Adipose tissue (tissue), 3 donors: ENCODE results near the gene ZNF726. TPM values are rescaled to one million over a fixed set of nuclear protein-coding genes. Genes with fewer than 3 reads are reported as not detected.
"Not testable (repeated sequence)": the region's sequence is repeated elsewhere in the genome, so short reads cannot be mapped to it uniquely, and the experiment has no call there.

Experiments
- H3K27ac ChIP-seq: one replicate; pipeline ENCODE4 v1.5.1; 2013; ENCODE audit warnings: low read depth, low read length
- WGBS, 3 donors: extraction: QIAGEN DNeasy Blood & Tissue Kit; methylation state at CpG; one replicate each; pipeline ENCODE4 v1.1.7; 2013; 5-methylcytosine and 5-hydroxymethylcytosine counted together
- polyA plus RNA-seq, 3 donors: library from polyadenylated mRNA; stranded (reverse); fragments of 200-250 nt; gene quantifications; one replicate each; pipeline ENCODE4 v1.2.3, GENCODE V29; 2013
- donor health status: healthy with polysubstance abuse.
- donor health status: Bipolar disorder and iron deficiency.
- donor health status: healthy.

The ZNF726 gene
- polyA plus RNA-seq, 3 donors = 0.28 to 1.1 (median 0.39) TPM

DNA sequence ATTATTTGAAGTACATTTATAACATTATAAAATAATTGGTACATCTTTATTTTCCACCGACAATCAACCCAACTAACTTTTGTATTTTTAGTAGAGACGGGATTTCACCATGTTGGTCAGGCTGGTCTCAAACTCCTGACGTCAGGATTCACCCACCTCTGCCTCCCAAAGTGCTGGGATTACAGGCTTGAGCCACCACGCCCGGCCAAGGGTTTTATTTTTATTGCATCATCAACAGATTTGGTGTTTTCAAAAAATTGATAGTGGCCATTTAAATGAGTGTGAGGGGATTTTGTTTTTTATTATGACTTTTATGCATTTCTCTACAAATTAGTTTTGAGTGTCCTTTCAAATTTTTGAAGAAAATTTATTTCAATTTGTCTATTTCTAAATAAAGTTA, 10.6 kb downstream of the ZNF726 start:
- 94 to 96% (median 95%) methylated on average over 5 of the region's 5 CpGs for WGBS, 3 donors
- no peak overlapping the region for H3K27ac ChIP-seq

DNA sequence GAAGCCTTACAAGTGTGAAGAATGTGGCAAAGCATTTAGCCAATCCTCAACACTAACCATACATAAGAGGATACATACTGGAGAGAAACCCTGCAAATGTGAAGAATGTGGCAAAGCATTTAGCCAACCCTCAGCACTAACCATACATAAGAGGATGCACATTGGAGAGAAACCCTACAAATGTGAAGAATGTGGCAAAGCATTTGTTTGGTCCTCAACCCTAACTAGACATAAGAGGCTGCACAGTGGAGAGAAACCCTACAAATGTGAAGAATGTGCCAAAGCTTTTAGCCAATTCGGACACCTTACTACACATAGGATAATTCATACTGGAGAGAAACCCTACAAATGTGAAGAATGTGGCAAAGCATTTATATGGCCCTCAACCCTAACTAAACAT, 18.2 kb downstream of the ZNF726 start:
- no peak overlapping the region for H3K27ac ChIP-seq
- WGBS, 3 donors = 93 to 96% (median 93%) methylated on average over 1 of the region's 1 CpG

- not testable (repeated sequence) for H3K27ac ChIP-seq
- 95 to 98% (median 95%) methylated on average over 14 to 25 of the region's 29 CpGs for WGBS, 3 donors
These were observed 22.3 kb downstream of the ZNF726 start for GRCh38 chr19:23937031-23937430.

DNA sequence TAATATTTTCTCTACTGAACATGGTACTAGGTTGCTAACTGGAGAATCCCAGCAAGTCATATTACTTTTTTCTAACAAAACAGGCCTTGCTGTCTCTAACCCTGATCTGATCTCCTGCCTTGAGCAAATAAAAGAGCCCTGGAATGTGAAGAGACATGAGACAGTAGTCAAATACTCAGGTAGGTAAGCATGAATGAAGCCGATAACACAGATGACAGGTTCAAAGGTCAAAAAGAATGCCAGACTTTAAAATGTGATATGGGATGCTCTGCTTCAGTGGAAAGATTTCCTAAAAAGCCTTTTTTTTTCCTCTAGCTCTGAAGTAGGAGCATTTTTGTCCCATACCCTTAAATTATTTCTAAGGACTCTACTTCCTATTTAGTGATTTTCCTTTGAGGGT, 28.7 kb downstream of the ZNF726 start:
- 46 to 91% (median 87%) methylated on average over 1 of the region's 1 CpG for WGBS, 3 donors
- no peak overlapping the region for H3K27ac ChIP-seq

DNA sequence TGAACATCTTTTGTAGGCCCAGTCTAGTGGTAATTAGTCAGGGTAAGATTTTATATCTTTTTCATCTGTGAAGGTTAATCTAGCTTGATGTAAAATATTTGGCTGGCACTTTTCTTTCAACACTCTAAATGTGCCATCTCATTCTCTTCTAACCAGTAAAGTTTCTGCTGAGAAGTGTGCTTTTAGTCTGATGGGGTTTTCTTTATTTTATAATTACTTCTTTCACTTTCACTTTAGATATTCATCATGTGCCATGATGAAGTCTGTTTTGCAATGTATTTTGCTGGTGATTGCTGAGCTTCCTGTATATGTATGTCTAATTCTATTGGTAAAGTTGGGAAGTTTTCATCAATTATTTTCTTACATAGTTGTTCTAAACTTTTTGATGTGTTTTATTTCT, 31.9 kb downstream of the ZNF726 start:
- H3K27ac ChIP-seq = no peak overlapping the region

DNA sequence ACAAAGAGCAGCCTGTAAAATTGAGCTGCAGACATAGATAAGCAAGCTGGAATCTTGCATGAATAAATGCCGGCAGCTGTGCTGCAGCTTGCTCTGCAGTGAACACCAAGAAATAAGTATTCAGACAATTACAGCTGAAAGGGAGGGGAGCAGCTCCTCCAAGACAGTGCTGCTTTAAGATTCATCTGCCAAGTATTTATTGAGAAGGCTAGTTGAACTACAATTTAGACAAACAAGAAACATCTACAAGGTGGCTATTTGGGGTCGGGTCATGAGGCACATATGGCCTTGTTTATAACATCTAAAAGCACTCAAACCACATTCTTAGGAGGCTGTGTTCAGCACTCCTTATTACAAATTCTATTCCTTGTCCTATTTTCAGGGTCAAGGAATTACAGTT, 34.9 kb downstream of the ZNF726 start:
- 76 to 82% (median 81%) methylated on average over 2 of the region's 2 CpGs for WGBS, 3 donors
- no peak overlapping the region for H3K27ac ChIP-seq

DNA sequence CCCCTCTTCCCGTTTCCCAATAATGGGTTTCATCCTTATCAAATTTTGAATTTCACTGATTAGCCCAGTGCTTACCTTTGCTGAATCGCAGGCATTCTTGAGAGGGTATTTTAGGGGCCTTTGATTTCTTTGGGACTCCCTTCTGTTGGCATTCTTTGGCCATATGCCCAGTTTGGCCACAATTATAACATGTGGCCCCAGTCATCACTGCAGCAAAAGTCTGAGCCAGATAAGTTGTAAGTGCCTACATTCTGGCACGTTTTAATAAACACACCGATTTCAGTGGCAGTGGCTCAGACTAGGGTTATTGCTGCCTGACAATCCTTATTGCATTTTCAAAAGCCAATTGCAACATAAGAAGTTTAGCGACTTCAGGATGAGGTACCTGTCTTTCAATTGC, 41.4 kb downstream of the ZNF726 start:
- no peak overlapping the region for H3K27ac ChIP-seq
- WGBS, 3 donors = 83 to 92% (median 90%) methylated on average over 5 of the region's 5 CpGs

- WGBS, 3 donors = 87 to 89% (median 89%) methylated on average over 15 of the region's 15 CpGs
- H3K27ac ChIP-seq = no peak overlapping the region
These were observed 43.1 kb downstream of the ZNF726 start for GRCh38 chr19:23957660-23958281.

DNA sequence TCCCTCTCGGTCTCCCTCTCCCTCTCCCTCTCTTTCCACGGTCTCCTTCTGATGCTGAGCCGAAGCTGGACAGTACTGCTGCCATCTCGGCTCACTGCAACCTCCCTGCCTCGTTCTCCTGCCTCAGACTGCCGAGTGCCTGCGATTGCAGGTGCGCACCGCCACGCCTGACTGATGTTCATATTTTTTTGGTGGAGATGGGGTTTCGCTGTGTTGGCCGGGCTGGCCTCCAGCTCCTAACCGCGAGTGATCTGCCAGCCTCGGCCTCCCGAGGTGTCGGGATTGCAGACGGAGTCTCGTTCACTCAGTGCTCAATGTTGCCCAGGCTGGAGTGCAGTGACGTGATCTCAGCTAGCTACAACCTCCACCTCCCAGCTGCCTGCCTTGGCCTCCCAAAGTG, 48.7 kb downstream of the ZNF726 start:
- WGBS, 3 donors = 88 to 92% (median 92%) methylated on average over 19 to 20 of the region's 20 CpGs
- H3K27ac ChIP-seq = not testable (repeated sequence)

- not testable (repeated sequence) for H3K27ac ChIP-seq
- WGBS, 3 donors = 94 to 98% (median 97%) methylated on average over 15 to 25 of the region's 25 CpGs
These were observed 49.2 kb downstream of the ZNF726 start for GRCh38 chr19:23963881-23964280.

DNA sequence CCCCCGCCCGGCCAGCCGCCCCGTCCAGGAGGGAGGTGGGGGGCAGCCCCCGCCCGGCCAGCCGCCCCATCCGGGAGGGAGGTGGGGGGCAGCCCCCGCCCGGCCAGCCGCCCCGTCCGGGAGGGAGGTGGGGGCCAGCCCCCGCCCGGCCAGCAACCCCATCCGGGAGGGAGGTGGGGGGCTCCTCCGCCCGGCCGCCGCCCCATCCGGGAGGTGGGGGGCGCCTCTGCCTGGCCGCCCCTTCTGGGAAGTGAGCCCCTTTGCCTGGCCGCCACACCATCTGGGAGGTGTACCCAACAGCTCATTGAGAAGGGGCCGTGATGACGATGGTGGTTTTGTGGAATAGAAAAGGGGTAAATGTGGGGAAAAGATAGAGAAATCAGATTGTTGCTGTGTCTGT, 49.6 kb downstream of the ZNF726 start:
- 91 to 96% (median 96%) methylated on average over 8 to 19 of the region's 26 CpGs for WGBS, 3 donors
- not testable (repeated sequence) for H3K27ac ChIP-seq

- H3K27ac ChIP-seq = no peak overlapping the region
- 66 to 81% (median 73%) methylated on average over 2 of the region's 2 CpGs for WGBS, 3 donors
These were observed 54.9 kb downstream of the ZNF726 start for GRCh38 chr19:23969630-23970029.

DNA sequence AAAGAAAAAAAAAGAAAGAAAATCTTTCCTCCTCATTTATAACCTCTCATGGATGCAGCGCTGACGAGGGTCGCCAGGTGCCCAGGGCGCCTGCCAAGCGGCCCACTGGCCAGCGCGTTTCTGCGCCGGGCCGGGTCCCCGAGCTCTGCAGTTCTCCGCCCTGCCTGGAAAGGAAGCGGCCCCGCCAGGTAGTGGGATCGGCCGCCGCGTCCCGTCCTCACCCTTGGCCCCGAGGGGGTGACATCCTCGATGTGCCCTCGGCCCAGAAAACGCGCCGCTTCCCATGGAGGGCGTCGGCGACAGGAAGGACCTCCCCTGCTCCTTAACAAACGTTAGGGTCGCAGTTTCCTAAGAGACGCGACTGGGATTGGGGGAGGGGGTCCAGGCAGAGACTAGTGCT, 56.9 kb downstream of the ZNF726 start:
- WGBS, 3 donors = 2 to 3% (median 3%) methylated on average over 32 of the region's 32 CpGs
- H3K27ac ChIP-seq = no peak overlapping the region

GRCh38 chr19:23972161-23972560, 57.5 kb downstream of the ZNF726 start:
- no peak overlapping the region for H3K27ac ChIP-seq
- 13 to 22% (median 17%) methylated on average over 16 of the region's 16 CpGs for WGBS, 3 donors

- no peak overlapping the region for H3K27ac ChIP-seq
- WGBS, 3 donors = 71 to 84% (median 80%) methylated on average over 2 of the region's 2 CpGs
These were observed 60.3 kb downstream of the ZNF726 start for GRCh38 chr19:23974941-23975340.

DNA sequence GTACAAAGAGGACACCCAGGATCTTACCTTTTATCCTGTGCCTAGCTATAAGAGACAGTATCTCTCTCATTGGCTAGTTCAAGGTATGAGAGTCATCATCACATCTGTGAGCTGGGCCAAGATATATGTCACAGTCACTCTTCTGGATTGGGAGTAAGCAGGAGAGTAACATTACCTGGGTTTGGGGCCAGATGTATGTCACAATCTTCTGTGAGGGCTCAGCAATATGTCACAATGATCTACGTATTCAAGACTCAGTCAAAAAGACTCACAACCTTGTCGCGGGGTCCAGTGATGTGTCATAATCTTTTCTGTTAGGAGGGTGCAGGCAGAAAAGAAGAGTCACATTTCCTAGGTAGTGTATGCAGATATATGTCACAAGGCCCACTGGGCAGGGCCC, 61.9 kb downstream of the ZNF726 start:
- not testable (repeated sequence) for H3K27ac ChIP-seq
- WGBS, 3 donors = 76 to 94% (median 93%) methylated on average over 3 of the region's 3 CpGs

DNA sequence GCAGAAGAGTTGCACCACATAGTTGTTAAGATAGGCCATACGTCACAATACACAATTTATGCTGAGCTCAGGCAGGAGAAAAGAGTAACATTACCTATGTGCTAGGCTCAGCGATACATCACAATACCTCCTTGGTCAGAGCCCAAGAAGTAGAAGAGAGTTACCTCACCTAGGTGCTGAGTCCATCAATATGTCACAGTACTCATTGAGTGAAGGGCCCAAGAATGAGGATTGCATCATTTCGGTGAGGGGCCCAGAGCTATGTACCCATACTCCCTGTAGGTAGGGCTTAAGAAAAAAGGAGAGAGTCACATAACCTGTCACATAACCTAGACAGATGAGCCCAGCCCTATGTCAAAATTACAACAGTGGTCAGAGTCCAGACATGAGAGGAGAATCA, 62.6 kb downstream of the ZNF726 start:
- not testable (repeated sequence) for H3K27ac ChIP-seq
- WGBS, 3 donors = 84 to 94% (median 91%) methylated on average over 3 of the region's 3 CpGs

- WGBS, 3 donors = 68 to 88% (median 84%) methylated on average over 1 of the region's 1 CpG
- no peak overlapping the region for H3K27ac ChIP-seq
These were observed 63.4 kb downstream of the ZNF726 start for GRCh38 chr19:23978068-23978467.

- H3K27ac ChIP-seq = no peak overlapping the region
- WGBS, 3 donors = 59 to 90% (median 84%) methylated on average over 2 of the region's 2 CpGs
These were observed 66.1 kb downstream of the ZNF726 start for GRCh38 chr19:23980805-23981204.

DNA sequence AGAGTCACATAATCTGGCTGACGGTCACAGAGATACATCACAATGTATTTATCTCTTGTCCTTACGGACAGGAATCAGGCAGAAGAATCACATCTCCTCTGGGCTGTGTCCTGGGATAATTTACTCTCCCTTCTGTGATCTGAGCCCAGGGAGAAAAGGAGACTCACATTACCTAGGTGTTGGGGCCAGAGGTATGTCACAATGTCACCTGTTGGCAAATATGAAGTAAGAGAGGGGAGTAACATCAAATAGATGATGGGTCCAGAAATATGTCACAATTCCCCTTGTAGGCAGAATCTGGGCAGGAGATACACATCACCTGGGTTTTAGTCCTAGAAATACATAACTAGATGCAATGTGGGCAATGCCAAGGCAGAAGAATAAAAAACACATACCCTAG, 67.2 kb downstream of the ZNF726 start:
- WGBS, 3 donors = 75 to 90% (median 88%) methylated on average over 2 of the region's 2 CpGs
- no peak overlapping the region for H3K27ac ChIP-seq

DNA sequence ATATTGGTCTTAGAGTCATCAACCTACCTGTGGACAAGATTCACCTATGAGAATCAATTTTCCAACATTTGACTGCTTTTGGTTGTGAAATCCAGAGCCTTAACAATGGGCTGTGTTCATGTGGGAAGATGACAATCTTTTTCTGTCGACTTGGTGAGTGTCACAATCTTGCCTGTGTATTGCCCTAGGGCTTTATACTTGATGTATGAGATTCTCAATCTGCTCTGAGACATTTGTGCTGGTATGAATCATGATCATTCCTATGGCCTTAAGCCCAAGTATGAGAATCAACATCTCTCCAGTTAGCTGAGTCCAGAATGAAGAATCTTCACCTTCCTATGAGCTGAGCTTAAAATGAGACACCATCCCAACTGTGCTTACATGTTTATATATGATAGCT, 68.7 kb downstream of the ZNF726 start:
- no peak overlapping the region for H3K27ac ChIP-seq
- WGBS, 3 donors = 23 to 33% (median 30%) methylated on average over 1 of the region's 1 CpG
